ENCODE data around the gene ZCCHC12. TPM values are rescaled to one million over a fixed set of nuclear protein-coding genes. Genes with fewer than 3 reads are reported as not detected.

The ZCCHC12 gene
- total RNA-seq, 1 donor from 2014 or later = not detected

- H3K9me3 ChIP-seq (ENCODE audit: low read depth) = no peaks in the 10 kb centered on the region
- H3K4me3 Mint-ChIP-seq = no peak overlapping the region
These were observed 43.6 kb downstream of the ZCCHC12 start for GRCh38 chrX:118867251-118867650.

GRCh38 chrX:118872102-118872566, 48.5 kb downstream of the ZCCHC12 start:
- H3K4me3 ChIP-seq = no peak overlapping the region
- no peaks in the 10 kb centered on the region for H4K20me1 ChIP-seq (ENCODE audit: low read depth)
- no peaks in the 10 kb centered on the region for H3K9me3 ChIP-seq (ENCODE audit: low read depth)
- TF ChIP-seq EZH2 (IDR thresholded peaks at IDR 0.05) (no peak), CTCF (IDR thresholded peaks at IDR 0.05) (no peak), EZH2phosphoT487 (IDR thresholded peaks at IDR 0.05) (no peak)
- no peaks in the 10 kb centered on the region for H3K4me1 ChIP-seq
- Mint-ChIP-seq H3K36me3 (no peaks in the 10 kb centered on the region), H3K4me3 (no peak overlapping the region), H3K4me1 (no peaks in the 10 kb centered on the region), H3K9me3 (peaks cover 5% of the 10 kb centered on the region), H3K27me3 (ENCODE audit: insufficient read depth, low read depth) (peaks cover 2% of the 10 kb centered on the region), H3K27ac (no peak overlapping the region)
- H3F3A ChIP-seq (ENCODE audit: low read depth) = no peaks in the 10 kb centered on the region
- no peak for DNase-seq (ENCODE audit: low spot score)
- H3K79me2 ChIP-seq (ENCODE audit: low read depth) = no peaks in the 10 kb centered on the region
- no peaks in the 10 kb centered on the region for H3K27me3 ChIP-seq
- no peak overlapping the region for H3K4me2 ChIP-seq
- H2AFZ ChIP-seq (replicated peaks) = no peak overlapping the region
- H3K36me3 ChIP-seq = no peaks in the 10 kb centered on the region
- no peak overlapping the region for H3K27ac ChIP-seq
- H3K9ac ChIP-seq = no peak overlapping the region

More at GRCh38 chrX:118867251-118867650, 43.6 kb downstream of the ZCCHC12 start:
- no peak overlapping the region for H3K27ac Mint-ChIP-seq
- Histone ChIP-seq H3K36me3 (no peaks in the 10 kb centered on the region), H2AFZ (replicated peaks) (no peak overlapping the region), H4K20me1 (ENCODE audit: low read depth) (no peaks in the 10 kb centered on the region), H3K4me3 (no peak overlapping the region), H3K79me2 (ENCODE audit: low read depth) (no peaks in the 10 kb centered on the region), H3F3A (ENCODE audit: low read depth) (no peaks in the 10 kb centered on the region), H3K27ac (no peak overlapping the region), H3K4me2 (no peak overlapping the region), H3K9ac (no peak overlapping the region), H3K27me3 (no peaks in the 10 kb centered on the region), H3K4me1 (no peaks in the 10 kb centered on the region)
- no peak for TF ChIP-seq EZH2 (IDR thresholded peaks at IDR 0.05)
- TF ChIP-seq EZH2phosphoT487 (IDR thresholded peaks at IDR 0.05) = no peak
- no peak for TF ChIP-seq CTCF (IDR thresholded peaks at IDR 0.05)
- peaks cover 4% of the 10 kb centered on the region for H3K4me1 Mint-ChIP-seq
- DNase-seq (ENCODE audit: low spot score) = no peak
- peaks cover 7% of the 10 kb centered on the region for H3K27me3 Mint-ChIP-seq (ENCODE audit: insufficient read depth, low read depth)
- no peaks in the 10 kb centered on the region for H3K36me3 Mint-ChIP-seq
- H3K9me3 Mint-ChIP-seq = no peaks in the 10 kb centered on the region

Other genes with a start within 250 kb of the ZCCHC12 start
- gene IL13RA1, start 96.2 kb upstream of the ZCCHC12 start, total RNA-seq (ENCODE audit: low replicate concordance) = 1.8 and 3.2 TPM in 2 replicates
- 0.25 and 0.39 TPM in 2 replicates for gene LONRF3, start 150.8 kb downstream of the ZCCHC12 start, total RNA-seq (ENCODE audit: low replicate concordance)
- gene CT47C1, start 249.2 kb downstream of the ZCCHC12 start, total RNA-seq (ENCODE audit: low replicate concordance) = not detected in 2 replicates

Measured in neural progenitor cell (in vitro differentiated cells).